ENCODE measurements around the gene TARP. TPM values are rescaled to one million over a fixed set of nuclear protein-coding genes. Genes with fewer than 3 reads are reported as not detected.

The TARP gene

Other genes with a start within 250 kb of the TARP start
- gene STARD3NL, start 95.4 kb downstream of the TARP start, total RNA-seq, result 34.0 TPM
- 28.8 TPM for gene STARD3NL, start 95.4 kb downstream of the TARP start, polyA plus RNA-seq

All from thymus (tissue), 2 donors.